Loucy (cell line): Measurements from ENCODE around the gene ABHD15.

ENCODE experiments used
- H2AFZ ChIP-seq: fragments of 200-600 bp; sonication (generic); 2 replicates; pipeline ENCODE4 v1.6.0; 2016; ENCODE audit warnings: antibody characterized with exemption, mild to moderate bottlenecking, low read length, moderate library complexity
- H3F3A ChIP-seq: fragments of 200-600 bp; 2 replicates; pipeline ENCODE4 v1.6.0; 2016; ENCODE audit warnings: antibody characterized with exemption, low read depth, mild to moderate bottlenecking
- H3K27me3 ChIP-seq: fragments of 200-600 bp; sonication (generic); 2 replicates; pipeline ENCODE4 v1.6.1; 2014; ENCODE audit warnings: low read length, mild to moderate bottlenecking; ENCODE audit not compliant: insufficient read depth, poor library complexity, severe bottlenecking
- H3K36me3 ChIP-seq: fragments of 200-600 bp; sonication (generic); 2 replicates; pipeline ENCODE4 v1.6.1; 2016; ENCODE audit warnings: low read length; ENCODE audit not compliant: insufficient read depth
- H3K4me1 ChIP-seq: fragments of 200-600 bp; sonication (generic); 2 replicates; pipeline ENCODE4 v1.5.1; 2014; ENCODE audit warnings: low read length, mild to moderate bottlenecking; ENCODE audit not compliant: insufficient read depth, poor library complexity, severe bottlenecking
- H3K4me2 ChIP-seq: fragments of 200-600 bp; sonication (generic); 2 replicates; pipeline ENCODE4 v1.6.0; 2014; ENCODE audit warnings: antibody characterized with exemption, low read length, low read depth, mild to moderate bottlenecking; ENCODE audit not compliant: poor library complexity, severe bottlenecking
- H3K4me3 ChIP-seq: fragments of 200-600 bp; sonication (generic); 2 replicates; pipeline ENCODE4 v1.5.1; 2014; ENCODE audit warnings: low read length, mild to moderate bottlenecking, mixed read lengths; ENCODE audit not compliant: poor library complexity, severe bottlenecking
- H3K79me2 ChIP-seq: fragments of 200-600 bp; sonication (generic); 2 replicates; pipeline ENCODE4 v1.6.1; 2014; ENCODE audit warnings: low read length; ENCODE audit not compliant: insufficient read depth
- H3K9ac ChIP-seq: fragments of 200-600 bp; sonication (generic); 2 replicates; pipeline ENCODE4 v1.6.0; 2014; ENCODE audit warnings: mild to moderate bottlenecking, low read depth, low read length, moderate library complexity; ENCODE audit not compliant: poor library complexity, severe bottlenecking
- H3K9me2 ChIP-seq: fragments of 200-600 bp; sonication (generic); replicated peaks from 2 replicates; pipeline ENCODE4 v1.6.1; 2016; ENCODE audit warnings: low read depth, low read length, mixed read lengths
- H3K9me3 ChIP-seq: fragments of 200-600 bp; sonication (generic); 2 replicates; pipeline ENCODE4 v1.6.1; 2014; ENCODE audit warnings: mild to moderate bottlenecking, antibody characterized with exemption, low read length, low read depth; ENCODE audit not compliant: insufficient read depth
- H4K20me1 ChIP-seq: fragments of 200-600 bp; sonication (generic); 2 replicates; pipeline ENCODE4 v1.6.0; 2014; ENCODE audit warnings: antibody characterized with exemption, low read length, mild to moderate bottlenecking; ENCODE audit not compliant: insufficient read depth, poor library complexity, severe bottlenecking
- CTCF ChIP-seq: fragments of 200-600 bp; sonication (generic); conservative IDR thresholded peaks from 2 replicates; pipeline ENCODE4 v1.5.1; 2014; ENCODE audit warnings: mild to moderate bottlenecking, antibody characterized with exemption, low read length
- EZH2phosphoT487 ChIP-seq: fragments of 200-600 bp; IDR thresholded peaks from 2 replicates; pipeline ENCODE4 v1.6.1; 2018; ENCODE audit warnings: antibody characterized with exemption, mild to moderate bottlenecking, moderate library complexity, borderline replicate concordance

Gene ABHD15

GRCh38 chr17:29582772-29583171 lies 15.9 kb upstream of the ABHD15 start:
- H3K9me3 ChIP-seq = no peaks in the 10 kb centered on the region
- peaks cover 48% of the 10 kb centered on the region for H3K79me2 ChIP-seq
- H3K9ac ChIP-seq = no peak overlapping the region
- peaks cover 29% of the 10 kb centered on the region; the same call in 1 of the 2 replicates for H3K36me3 ChIP-seq
- TF ChIP-seq EZH2phosphoT487 = no peak
- no peak for TF ChIP-seq CTCF
- peaks cover 35% of the 10 kb centered on the region for H3K4me1 ChIP-seq
- no peaks in the 10 kb centered on the region for H3K27me3 ChIP-seq
- H3K9me2 ChIP-seq = no peaks in the 10 kb centered on the region
- no peaks in the 10 kb centered on the region for H3F3A ChIP-seq
- no peak overlapping the region for H2AFZ ChIP-seq
- no peak overlapping the region for H3K4me2 ChIP-seq
- H3K4me3 ChIP-seq = no peak overlapping the region
- peaks cover 44% of the 10 kb centered on the region for H4K20me1 ChIP-seq

GRCh38 chr17:29582254-29582765 lies 15.5 kb upstream of the ABHD15 start:
- Histone ChIP-seq H4K20me1 (peaks cover 39% of the 10 kb centered on the region), H3K79me2 (peaks cover 43% of the 10 kb centered on the region), H3K4me3 (no peak overlapping the region), H3K9ac (no peak overlapping the region), H3K4me1 (peaks cover 30% of the 10 kb centered on the region), H3K9me2 (no peaks in the 10 kb centered on the region), H3K27me3 (no peaks in the 10 kb centered on the region), H3K9me3 (no peaks in the 10 kb centered on the region), H3F3A (no peaks in the 10 kb centered on the region), H2AFZ (no peak overlapping the region), H3K4me2 (no peak overlapping the region), H3K36me3 (peaks cover 32% of the 10 kb centered on the region; the same call in 1 of the 2 replicates)
- TF ChIP-seq EZH2phosphoT487 (no peak), CTCF (no peak)

DNA sequence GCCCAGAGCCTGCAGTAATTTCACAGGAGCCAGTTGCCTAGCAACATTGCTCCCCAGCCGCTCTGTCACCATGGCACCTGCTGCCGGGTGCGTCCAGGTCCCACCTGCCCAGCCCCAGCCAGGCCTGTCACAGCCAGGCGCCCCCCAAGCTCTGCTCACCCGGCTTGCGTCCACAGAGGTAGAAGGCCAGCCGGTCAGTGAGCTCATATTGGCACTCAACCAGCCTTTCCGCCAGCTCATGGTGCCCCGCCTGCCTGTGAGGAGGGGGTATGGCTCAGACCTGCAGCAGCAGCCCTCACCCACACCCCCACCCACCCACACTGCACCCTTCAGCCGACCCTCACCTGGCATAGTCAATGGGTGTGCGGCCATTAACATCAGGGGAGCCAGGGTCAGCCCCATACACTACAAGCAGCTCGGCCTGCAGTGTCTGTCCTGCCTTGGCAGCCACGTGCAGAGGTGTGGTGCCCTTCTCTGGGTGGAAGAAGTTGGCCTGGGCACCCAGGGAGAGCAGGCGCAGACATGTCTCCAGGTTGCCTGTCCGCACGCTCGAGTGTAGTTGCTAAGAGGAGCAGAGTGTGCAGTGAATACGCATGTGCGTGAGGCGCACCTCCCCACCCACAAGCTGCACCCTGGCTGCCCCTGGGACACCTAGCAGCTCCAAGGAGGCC lies 14.9 kb upstream of the ABHD15 start:
- no peak for TF ChIP-seq CTCF
- no peak for TF ChIP-seq EZH2phosphoT487
- Histone ChIP-seq H4K20me1 (peaks cover 33% of the 10 kb centered on the region), H3K4me1 (peaks cover 24% of the 10 kb centered on the region), H3K9ac (no peak overlapping the region), H2AFZ (no peak overlapping the region), H3K79me2 (peaks cover 37% of the 10 kb centered on the region), H3K9me3 (no peaks in the 10 kb centered on the region), H3K36me3 (peaks cover 38% of the 10 kb centered on the region; the same call in 1 of the 2 replicates), H3K4me3 (no peak overlapping the region), H3F3A (no peaks in the 10 kb centered on the region), H3K4me2 (no peak overlapping the region), H3K27me3 (no peaks in the 10 kb centered on the region), H3K9me2 (no peaks in the 10 kb centered on the region)
